Vagina (tissue), 2 donors: Measurements from ENCODE around the gene CT47B1. TPM values are rescaled to one million over a fixed set of nuclear protein-coding genes. Genes with fewer than 3 reads are reported as not detected.
"Not testable (repeated sequence)": the region's sequence is repeated elsewhere in the genome, so short reads cannot be mapped to it uniquely, and the experiment has no call there.

Experiments
- DNase-seq, 2 donors: peaks; one replicate each; pipeline ENCODE4 v3.0.0-alpha.2; 2017; ENCODE audit errors: extremely low spot score in 2 of 2
- H3K27ac ChIP-seq: fragments of 200-600 bp; sonication (generic); one replicate; pipeline ENCODE4 v1.5.1; 2019
- H3K27me3 ChIP-seq: fragments of 200-600 bp; sonication (generic); one replicate; pipeline ENCODE4 v1.5.1; 2019
- H3K36me3 ChIP-seq, 2 donors: fragments of 200-600 bp; sonication (generic); one replicate each; pipeline ENCODE4 v1.5.1; 2017 to 2019
- H3K4me1 ChIP-seq: fragments of 200-600 bp; sonication (generic); one replicate; pipeline ENCODE4 v1.5.1; 2019
- H3K4me3 ChIP-seq, 2 donors: fragments of 200-600 bp; sonication (generic); 1 replicate in 1 of 2; 2 replicates in 1 of 2; pipeline ENCODE4 v1.5.1; 2016 to 2019
- H3K9me3 ChIP-seq: fragments of 200-600 bp; sonication (generic); one replicate; pipeline ENCODE4 v1.5.1; 2019
- POLR2A ChIP-seq, 2 donors: fragments of 450-650 bp; IDR thresholded peaks; one replicate each; pipeline ENCODE4 v1.6.1; 2017; ENCODE audit warnings: antibody characterized with exemption in 2 of 2, mild to moderate bottlenecking in 2 of 2, moderate library complexity in 2 of 2
- POLR2AphosphoS5 ChIP-seq, 2 donors: sonication (generic); formaldehyde crosslinking; IDR thresholded peaks; one replicate each; pipeline ENCODE4 v1.9.0; 2017; ENCODE audit warnings: antibody characterized with exemption in 2 of 2, mild to moderate bottlenecking in 2 of 2, low read depth in 1 of 2; ENCODE audit not compliant: insufficient read depth in 1 of 2
- intact Hi-C: fragments of 100-400 bp; cut with DNase I; formaldehyde crosslinking; loops from one replicate; pipeline ENCODE4 v1.15.1; 2023
- total RNA-seq: library from RNA; depleted of rRNA; stranded (reverse); fragments of >200 nt; gene quantifications from one replicate; pipeline ENCODE4 v1.2.3, GENCODE V29; 2016
- TF ChIP-seq, protein P1 (sequence below), 3 experiments: fragments of 450-650 bp in 2 of 3; fragments of 200-600 bp in 1 of 3; sonication (generic) in 1 of 3; IDR thresholded peaks; one replicate each; pipeline ENCODE4 v1.5.1; 2017 to 2019; ENCODE audit warnings: antibody characterized with exemption in 3 of 3, mild to moderate bottlenecking in 2 of 3, moderate library complexity in 2 of 3

Gene CT47B1
- not detected for total RNA-seq

DNA sequence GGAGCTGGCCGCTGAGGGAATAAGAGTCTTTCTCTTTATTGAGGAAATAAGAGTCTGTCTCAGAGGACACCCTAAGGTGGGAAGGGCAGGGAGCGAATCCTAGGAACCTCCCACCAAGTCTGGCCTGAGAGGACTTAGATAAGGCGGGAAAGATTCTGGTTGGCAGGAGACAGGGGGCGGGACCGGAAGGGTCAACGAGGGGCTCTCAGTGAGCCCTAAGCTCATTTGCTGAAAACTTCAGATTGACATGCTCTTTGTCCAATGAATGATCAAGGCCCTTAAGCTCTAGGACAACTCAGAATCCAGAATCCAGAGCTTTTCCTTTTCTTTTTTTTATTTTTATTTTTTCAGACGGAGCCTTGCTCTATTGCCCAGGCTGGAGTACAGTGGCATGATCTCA, at the start of gene CT47B1:
CT47B1 (minus strand) TSS at position 101 of the 400 bp plus-strand sequence. CDS start 196 bp downstream, outside the sequence.
- intact Hi-C loops, H3K9me3 ChIP-seq, H3K4me1 ChIP-seq, DNase-seq, H3K27me3 ChIP-seq, H3K4me3 ChIP-seq, H3K27ac ChIP-seq, H3K36me3 ChIP-seq: not testable (repeated sequence)

DNA sequence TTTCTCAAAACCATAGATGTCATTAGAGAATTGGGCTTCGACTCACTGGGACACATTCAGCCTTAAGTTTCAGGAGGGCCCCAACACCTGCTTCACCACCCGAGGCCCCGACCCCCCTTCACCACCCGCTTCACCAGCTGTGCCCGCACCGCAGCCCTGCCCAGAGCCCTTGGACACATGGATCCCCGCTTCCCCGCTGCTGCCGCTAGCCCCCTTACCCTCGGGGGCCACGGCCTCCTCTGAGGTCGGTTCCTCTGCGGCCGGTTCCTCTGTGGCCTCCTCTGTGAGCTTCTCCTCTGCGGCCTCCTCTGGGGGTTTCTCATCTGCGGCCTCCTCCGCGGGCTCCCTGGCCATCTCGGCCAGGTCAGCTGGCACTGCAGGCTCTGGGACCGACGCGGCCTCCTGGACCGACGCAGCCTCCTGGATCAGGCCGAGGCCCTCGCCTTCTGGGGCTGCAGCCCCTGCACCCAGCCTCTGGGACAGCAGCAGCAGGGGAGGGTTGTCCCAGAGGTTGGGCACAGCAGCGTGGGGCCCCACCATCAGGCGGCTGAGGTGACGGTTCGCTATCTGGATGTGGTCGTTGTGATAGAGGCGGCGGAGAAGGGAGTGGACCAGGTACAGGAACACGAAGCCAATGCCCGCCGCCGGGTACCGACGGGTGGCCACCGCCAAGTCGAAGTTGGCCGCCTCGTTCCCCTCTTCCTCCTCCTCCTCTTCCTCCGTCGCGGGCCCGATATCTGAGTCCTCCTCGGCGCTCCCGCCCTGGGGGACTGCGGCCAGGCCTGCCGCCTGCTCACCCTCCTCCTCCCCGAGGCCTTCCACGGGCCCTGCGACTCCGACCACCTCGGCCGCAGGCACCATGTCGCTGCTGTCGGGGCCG, 748 bp downstream of the CT47B1 start:
- TF ChIP-seq, protein P1, sequence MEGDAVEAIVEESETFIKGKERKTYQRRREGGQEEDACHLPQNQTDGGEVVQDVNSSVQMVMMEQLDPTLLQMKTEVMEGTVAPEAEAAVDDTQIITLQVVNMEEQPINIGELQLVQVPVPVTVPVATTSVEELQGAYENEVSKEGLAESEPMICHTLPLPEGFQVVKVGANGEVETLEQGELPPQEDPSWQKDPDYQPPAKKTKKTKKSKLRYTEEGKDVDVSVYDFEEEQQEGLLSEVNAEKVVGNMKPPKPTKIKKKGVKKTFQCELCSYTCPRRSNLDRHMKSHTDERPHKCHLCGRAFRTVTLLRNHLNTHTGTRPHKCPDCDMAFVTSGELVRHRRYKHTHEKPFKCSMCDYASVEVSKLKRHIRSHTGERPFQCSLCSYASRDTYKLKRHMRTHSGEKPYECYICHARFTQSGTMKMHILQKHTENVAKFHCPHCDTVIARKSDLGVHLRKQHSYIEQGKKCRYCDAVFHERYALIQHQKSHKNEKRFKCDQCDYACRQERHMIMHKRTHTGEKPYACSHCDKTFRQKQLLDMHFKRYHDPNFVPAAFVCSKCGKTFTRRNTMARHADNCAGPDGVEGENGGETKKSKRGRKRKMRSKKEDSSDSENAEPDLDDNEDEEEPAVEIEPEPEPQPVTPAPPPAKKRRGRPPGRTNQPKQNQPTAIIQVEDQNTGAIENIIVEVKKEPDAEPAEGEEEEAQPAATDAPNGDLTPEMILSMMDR (IDR thresholded peaks at IDR 0.05) = no peak
- no peak for TF ChIP-seq POLR2A (IDR thresholded peaks at IDR 0.05)
- TF ChIP-seq POLR2AphosphoS5 (IDR thresholded peaks at IDR 0.05; ENCODE audit: insufficient read depth in 1 of 2, low read depth in 1 of 2) = no peak
- no peaks in the 10 kb centered on the region for H3K36me3 ChIP-seq
- H3K4me1 ChIP-seq = no peaks in the 10 kb centered on the region
- no peaks in the 10 kb centered on the region for H3K9me3 ChIP-seq
- H3K4me3 ChIP-seq = no peak overlapping the region
- H3K27ac ChIP-seq = no peak overlapping the region
- DNase-seq = no peak
- H3K27me3 ChIP-seq = no peaks in the 10 kb centered on the region
- intact Hi-C loops = no loop called here

DNA sequence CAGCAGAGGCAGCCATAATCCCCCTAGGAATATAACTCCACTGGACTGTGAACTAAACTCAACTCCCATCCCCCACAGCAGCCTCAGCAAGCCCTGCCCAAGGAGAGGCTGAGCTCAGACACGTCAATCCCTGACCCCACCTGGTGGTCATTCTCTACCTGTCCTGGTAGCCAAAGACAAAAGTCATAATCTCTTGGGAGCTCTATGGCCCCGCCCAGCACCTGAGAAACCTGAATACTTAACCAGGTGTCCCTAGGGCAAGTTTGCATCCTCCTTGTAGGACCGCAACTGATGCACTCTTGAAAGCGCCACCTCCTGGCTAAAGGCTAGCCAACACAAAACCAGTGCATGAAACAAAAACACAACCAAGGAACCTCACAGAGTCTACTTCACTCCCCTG, 18.4 kb downstream of the CT47B1 start:
- TF ChIP-seq, protein P1 (IDR thresholded peaks at IDR 0.05) = no peak
- TF ChIP-seq POLR2A (IDR thresholded peaks at IDR 0.05) = no peak
- no peak for TF ChIP-seq POLR2AphosphoS5 (IDR thresholded peaks at IDR 0.05; ENCODE audit: insufficient read depth in 1 of 2, low read depth in 1 of 2)
- Histone ChIP-seq H3K27me3 (no peaks in the 10 kb centered on the region), H3K36me3 (no peaks in the 10 kb centered on the region), H3K4me1 (no peaks in the 10 kb centered on the region), H3K27ac (no peak overlapping the region), H3K4me3 (no peak overlapping the region), H3K9me3 (no peaks in the 10 kb centered on the region)
- intact Hi-C loops = no loop called here
- no peak for DNase-seq

DNA sequence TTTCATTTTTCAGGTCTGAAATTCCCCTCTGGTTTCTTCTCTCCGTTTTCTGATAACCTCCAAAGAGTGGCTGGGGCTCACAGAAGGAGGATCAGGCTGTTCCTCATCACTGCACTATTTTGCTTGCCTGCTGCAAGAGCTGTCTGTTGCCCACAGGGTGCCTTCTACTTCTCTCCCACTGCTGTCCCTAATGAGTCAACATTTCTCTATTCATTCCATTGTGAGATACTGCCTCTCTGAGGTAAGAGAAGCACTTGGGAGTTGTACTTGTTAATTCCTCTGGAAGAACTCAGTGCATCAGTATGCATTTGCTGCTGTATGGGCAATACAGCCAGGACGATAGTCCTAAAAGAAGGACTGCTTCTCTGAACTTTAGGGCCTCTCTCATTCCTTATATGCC, 34.8 kb downstream of the CT47B1 start:
- DNase-seq = no peak
- TF ChIP-seq POLR2A (IDR thresholded peaks at IDR 0.05) (no peak), POLR2AphosphoS5 (IDR thresholded peaks at IDR 0.05; ENCODE audit: insufficient read depth in 1 of 2, low read depth in 1 of 2) (no peak)
- TF ChIP-seq, protein P1 (IDR thresholded peaks at IDR 0.05) = no peak
- intact Hi-C loops = loop anchor here (5.0 kb wide), 1 partner anchor 1169 kb away; no protein-coding TSS in a partner anchor
- H3K4me3 ChIP-seq = no peak overlapping the region
- no peaks in the 10 kb centered on the region for H3K36me3 ChIP-seq
- H3K27ac ChIP-seq = no peak overlapping the region
- no peaks in the 10 kb centered on the region for H3K9me3 ChIP-seq
- H3K4me1 ChIP-seq = no peaks in the 10 kb centered on the region
- H3K27me3 ChIP-seq = no peaks in the 10 kb centered on the region

DNA sequence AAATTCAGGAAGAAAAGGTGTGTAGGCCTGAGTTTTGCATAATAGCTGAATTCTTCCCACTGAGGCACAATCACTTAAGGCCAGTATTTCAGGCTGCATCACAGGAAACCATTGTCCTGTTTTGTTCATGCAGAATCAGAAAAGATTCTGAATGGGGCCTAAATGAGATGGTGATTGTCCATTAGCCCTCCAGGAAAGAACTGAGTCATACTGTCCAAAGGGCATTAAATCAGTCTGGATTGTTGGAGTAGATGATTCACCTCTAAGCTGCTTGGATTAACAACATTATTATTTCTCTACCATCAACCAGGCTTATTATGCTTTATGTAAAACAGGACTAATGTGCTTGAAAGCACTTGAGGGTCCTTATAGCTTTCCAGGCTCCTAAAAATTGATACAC, 36.2 kb downstream of the CT47B1 start:
- intact Hi-C loops = no loop called here
- DNase-seq = no peak
- H3K9me3 ChIP-seq = no peaks in the 10 kb centered on the region

DNA sequence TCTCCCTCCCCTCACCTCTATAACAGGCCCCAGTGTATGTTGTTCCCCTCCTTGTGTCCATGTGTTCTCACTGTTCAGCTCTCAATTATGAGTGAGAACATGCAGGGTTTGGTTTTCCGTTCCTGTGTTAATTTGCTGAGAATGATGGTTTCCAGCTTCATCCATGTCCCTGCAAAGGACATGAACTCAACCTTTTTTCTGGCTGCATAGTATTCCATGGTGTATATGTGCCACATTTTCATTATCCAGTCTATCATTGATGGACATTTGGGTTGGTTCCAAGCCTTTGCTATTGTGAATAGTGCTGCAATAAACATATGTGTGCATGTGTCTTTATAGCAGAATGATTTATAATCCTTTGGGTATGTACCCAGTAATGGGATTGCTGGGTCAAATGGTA, 48.5 kb downstream of the CT47B1 start:
- not testable (repeated sequence) for H3K36me3 ChIP-seq

More for the DNA sequence above, 36.2 kb downstream of the CT47B1 start:
- Histone ChIP-seq H3K27ac (no peak overlapping the region), H3K4me1 (no peaks in the 10 kb centered on the region), H3K36me3 (no peaks in the 10 kb centered on the region), H3K27me3 (no peaks in the 10 kb centered on the region), H3K4me3 (no peak overlapping the region)
- TF ChIP-seq, protein P1 (IDR thresholded peaks at IDR 0.05) = no peak
- no peak for TF ChIP-seq POLR2A (IDR thresholded peaks at IDR 0.05)
- no peak for TF ChIP-seq POLR2AphosphoS5 (IDR thresholded peaks at IDR 0.05; ENCODE audit: insufficient read depth in 1 of 2, low read depth in 1 of 2)

More for the DNA sequence above, 48.5 kb downstream of the CT47B1 start:
- H3K4me3 ChIP-seq, H3K27me3 ChIP-seq, intact Hi-C loops, H3K4me1 ChIP-seq, DNase-seq, H3K9me3 ChIP-seq, H3K27ac ChIP-seq: not testable (repeated sequence)
